ENCODE data around the gene PCK1.

GRCh38 chr20:57566399-57566798, 5.5 kb downstream of the PCK1 start:
- TF ChIP-seq ZNF274 (IDR thresholded peaks at IDR 0.05; ENCODE audit: low read depth, low read length) (no peak), YY1 (IDR thresholded peaks at IDR 0.05; ENCODE audit: insufficient read depth, insufficient read length) (no peak)
